22Rv1 (cell line): Measurements from ENCODE around the gene TBC1D1.

ENCODE experiments used
- CTCF ChIP-seq: fragments of 450-650 bp; IDR thresholded peaks from 2 replicates; pipeline ENCODE4 v1.5.1; 2017; ENCODE audit warnings: mild to moderate bottlenecking
- ZFX ChIP-seq: fragments of 450-650 bp; IDR thresholded peaks from 2 replicates; pipeline ENCODE4 v1.6.1; 2017; ENCODE audit warnings: antibody characterized with exemption, borderline replicate concordance

- TF ChIP-seq CTCF (no peak), ZFX (no peak)
These were observed 76.9 kb downstream of the TBC1D1 start for GRCh38 chr4:37967736-37968135.
